Measurements from ENCODE around the gene GSTM5. TPM values are rescaled to one million over a fixed set of nuclear protein-coding genes. Genes with fewer than 3 reads are reported as not detected.

GSTM5 gene
- total RNA-seq, 1 experiment from 2014 or later = 0.11 TPM

- DNase-seq (ENCODE audit: low spot score) = no peak
- no peaks in the 10 kb centered on the region for H3K9me3 Mint-ChIP-seq
- ATAC-seq = no peak
- ChIA-PET CTCF (interaction anchor here (0.7 to 3.7 kb wide), 3 partner anchors 123 to 273 kb away, joined by 3 to 21 read pairs (median 3); no protein-coding TSS in a partner anchor), POLR2A (no interaction called here)
- no peak overlapping the region for H3K27ac Mint-ChIP-seq
- no peaks in the 10 kb centered on the region for H3K36me3 Mint-ChIP-seq
- H3K4me1 Mint-ChIP-seq = peaks cover 6% of the 10 kb centered on the region; the same call in 1 of the 2 replicates
- no peak for TF ChIP-seq GABPB1 (CRISPR knock-in tag; IDR thresholded peaks at IDR 0.05)
- no peak for TF ChIP-seq CREM (CRISPR knock-in tag; IDR thresholded peaks at IDR 0.05)
- no peak for TF ChIP-seq ZNF396 (CRISPR knock-in tag; IDR thresholded peaks at IDR 0.05; ENCODE audit: borderline replicate concordance)
- TF ChIP-seq FOXK1 (CRISPR knock-in tag; IDR thresholded peaks at IDR 0.05) = no peak
- no peak for TF ChIP-seq TEAD4 (CRISPR knock-in tag; IDR thresholded peaks at IDR 0.05)
- TF ChIP-seq, protein P1, sequence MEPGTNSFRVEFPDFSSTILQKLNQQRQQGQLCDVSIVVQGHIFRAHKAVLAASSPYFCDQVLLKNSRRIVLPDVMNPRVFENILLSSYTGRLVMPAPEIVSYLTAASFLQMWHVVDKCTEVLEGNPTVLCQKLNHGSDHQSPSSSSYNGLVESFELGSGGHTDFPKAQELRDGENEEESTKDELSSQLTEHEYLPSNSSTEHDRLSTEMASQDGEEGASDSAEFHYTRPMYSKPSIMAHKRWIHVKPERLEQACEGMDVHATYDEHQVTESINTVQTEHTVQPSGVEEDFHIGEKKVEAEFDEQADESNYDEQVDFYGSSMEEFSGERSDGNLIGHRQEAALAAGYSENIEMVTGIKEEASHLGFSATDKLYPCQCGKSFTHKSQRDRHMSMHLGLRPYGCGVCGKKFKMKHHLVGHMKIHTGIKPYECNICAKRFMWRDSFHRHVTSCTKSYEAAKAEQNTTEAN (CRISPR knock-in tag; IDR thresholded peaks at IDR 0.05) = no peak
- TF ChIP-seq ATF6 (CRISPR knock-in tag; IDR thresholded peaks at IDR 0.05) = no peak
- no peak for TF ChIP-seq ZBTB21 (CRISPR knock-in tag; IDR thresholded peaks at IDR 0.05; ENCODE audit: borderline replicate concordance)
- no peak for TF ChIP-seq NFATC4 (CRISPR knock-in tag; IDR thresholded peaks at IDR 0.05)
- TF ChIP-seq CBFB (CRISPR knock-in tag; IDR thresholded peaks at IDR 0.05; ENCODE audit: low read depth) = no peak
- TF ChIP-seq E2F4 (CRISPR knock-in tag; IDR thresholded peaks at IDR 0.05; ENCODE audit: borderline replicate concordance, low read depth) = no peak
- no peak for TF ChIP-seq TP53 (CRISPR knock-in tag; IDR thresholded peaks at IDR 0.05)
- TF ChIP-seq SP1 (CRISPR knock-in tag; conservative IDR thresholded peaks at IDR 0.05) = no peak
- no peak for TF ChIP-seq JUN (CRISPR knock-in tag; IDR thresholded peaks at IDR 0.05)
- TF ChIP-seq USF2 (CRISPR knock-in tag; IDR thresholded peaks at IDR 0.05) = no peak
- H3K27me3 Mint-ChIP-seq (ENCODE audit: low read depth) = no peaks in the 10 kb centered on the region; the same call in 1 of the 2 replicates
- H3K4me3 Mint-ChIP-seq = no peak overlapping the region
These were observed 51.0 kb downstream of the GSTM5 start for GRCh38 chr1:109762821-109763645.

GRCh38 chr1:109763646-109764415, 51.8 kb downstream of the GSTM5 start, which contains the start of gene EPS8L3:
Gene EPS8L3, minus strand, starts transcription at chr1:109763923. Its CDS starts 2,174 bp downstream, at chr1:109761749.
- H3K4me3 Mint-ChIP-seq = no peak within 1 kb of the TSS
- DNase-seq (ENCODE audit: low spot score) (no peak), ATAC-seq (no peak)
- H3K27me3 Mint-ChIP-seq (ENCODE audit: low read depth) = no peaks in the 10 kb centered on the region; the same call in 1 of the 2 replicates
- H3K9me3 Mint-ChIP-seq = no peaks in the 10 kb centered on the region
- POLR2A ChIA-PET = no interaction called here
- H3K4me1 Mint-ChIP-seq = peaks cover 6% of the 10 kb centered on the region; the same call in 1 of the 2 replicates
- H3K27ac Mint-ChIP-seq = no peak within 1 kb of the TSS
- CTCF ChIA-PET = interaction anchor here (0.7 to 3.7 kb wide), 3 partner anchors 123 to 273 kb away, joined by 3 to 21 read pairs (median 3); no protein-coding TSS in a partner anchor
- H3K36me3 Mint-ChIP-seq = no peaks in the 10 kb centered on the region
- TF ChIP-seq, protein P2, sequence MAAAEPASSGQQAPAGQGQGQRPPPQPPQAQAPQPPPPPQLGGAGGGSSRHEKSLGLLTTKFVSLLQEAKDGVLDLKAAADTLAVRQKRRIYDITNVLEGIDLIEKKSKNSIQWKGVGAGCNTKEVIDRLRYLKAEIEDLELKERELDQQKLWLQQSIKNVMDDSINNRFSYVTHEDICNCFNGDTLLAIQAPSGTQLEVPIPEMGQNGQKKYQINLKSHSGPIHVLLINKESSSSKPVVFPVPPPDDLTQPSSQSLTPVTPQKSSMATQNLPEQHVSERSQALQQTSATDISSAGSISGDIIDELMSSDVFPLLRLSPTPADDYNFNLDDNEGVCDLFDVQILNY (CRISPR knock-in tag; IDR thresholded peaks at IDR 0.05) = no peak
- TF ChIP-seq, protein P3, sequence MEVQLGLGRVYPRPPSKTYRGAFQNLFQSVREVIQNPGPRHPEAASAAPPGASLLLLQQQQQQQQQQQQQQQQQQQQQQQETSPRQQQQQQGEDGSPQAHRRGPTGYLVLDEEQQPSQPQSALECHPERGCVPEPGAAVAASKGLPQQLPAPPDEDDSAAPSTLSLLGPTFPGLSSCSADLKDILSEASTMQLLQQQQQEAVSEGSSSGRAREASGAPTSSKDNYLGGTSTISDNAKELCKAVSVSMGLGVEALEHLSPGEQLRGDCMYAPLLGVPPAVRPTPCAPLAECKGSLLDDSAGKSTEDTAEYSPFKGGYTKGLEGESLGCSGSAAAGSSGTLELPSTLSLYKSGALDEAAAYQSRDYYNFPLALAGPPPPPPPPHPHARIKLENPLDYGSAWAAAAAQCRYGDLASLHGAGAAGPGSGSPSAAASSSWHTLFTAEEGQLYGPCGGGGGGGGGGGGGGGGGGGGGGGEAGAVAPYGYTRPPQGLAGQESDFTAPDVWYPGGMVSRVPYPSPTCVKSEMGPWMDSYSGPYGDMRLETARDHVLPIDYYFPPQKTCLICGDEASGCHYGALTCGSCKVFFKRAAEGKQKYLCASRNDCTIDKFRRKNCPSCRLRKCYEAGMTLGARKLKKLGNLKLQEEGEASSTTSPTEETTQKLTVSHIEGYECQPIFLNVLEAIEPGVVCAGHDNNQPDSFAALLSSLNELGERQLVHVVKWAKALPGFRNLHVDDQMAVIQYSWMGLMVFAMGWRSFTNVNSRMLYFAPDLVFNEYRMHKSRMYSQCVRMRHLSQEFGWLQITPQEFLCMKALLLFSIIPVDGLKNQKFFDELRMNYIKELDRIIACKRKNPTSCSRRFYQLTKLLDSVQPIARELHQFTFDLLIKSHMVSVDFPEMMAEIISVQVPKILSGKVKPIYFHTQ (CRISPR knock-in tag; IDR thresholded peaks at IDR 0.05) = no peak
- TF ChIP-seq ZBTB21 (CRISPR knock-in tag; IDR thresholded peaks at IDR 0.05; ENCODE audit: borderline replicate concordance) = no peak
- TF ChIP-seq TEAD1 (CRISPR knock-in tag; IDR thresholded peaks at IDR 0.05) = no peak

Measured in WTC11 (cell line).